HUES48 (cell line): ENCODE results near the gene PDCL2.

Source experiments
- H3K27ac ChIP-seq: one replicate; pipeline ENCODE4 v1.7.0; 2013; ENCODE audit warnings: low read depth, low read length, inconsistent platforms
- H3K27me3 ChIP-seq: 2 replicates; pipeline ENCODE4 v1.6.1; 2013; ENCODE audit warnings: mild to moderate bottlenecking, low read length; ENCODE audit not compliant: control insufficient read depth, insufficient read depth
- H3K36me3 ChIP-seq: 2 replicates; pipeline ENCODE4 v1.6.1; 2013; ENCODE audit warnings: low read length; ENCODE audit not compliant: control insufficient read depth, insufficient read depth
- H3K4me1 ChIP-seq: 2 replicates; pipeline ENCODE4 v1.6.1; 2013; ENCODE audit warnings: mild to moderate bottlenecking, low read length; ENCODE audit not compliant: control insufficient read depth, insufficient read depth
- H3K4me3 ChIP-seq: 2 replicates; pipeline ENCODE4 v1.5.1; 2013; ENCODE audit warnings: mild to moderate bottlenecking, low read depth, low read length
- H3K9ac ChIP-seq: 2 replicates; pipeline ENCODE4 v1.6.1; 2013; ENCODE audit warnings: mild to moderate bottlenecking, low read depth, low read length, moderate library complexity
- H3K9me3 ChIP-seq: 2 replicates; pipeline ENCODE4 v1.6.1; 2013; ENCODE audit warnings: low read length; ENCODE audit not compliant: control insufficient read depth, insufficient read depth

PDCL2 gene

GRCh38 chr4:55540271-55540670, 51.8 kb downstream of the PDCL2 start:
- H3K36me3 ChIP-seq = no peaks in the 10 kb centered on the region
- H3K4me1 ChIP-seq = peaks cover 33% of the 10 kb centered on the region
- H3K9me3 ChIP-seq = no peaks in the 10 kb centered on the region
- no peak overlapping the region for H3K4me3 ChIP-seq
- no peak overlapping the region for H3K27ac ChIP-seq
- no peak overlapping the region for H3K9ac ChIP-seq
- H3K27me3 ChIP-seq = no peaks in the 10 kb centered on the region

- H3K9ac ChIP-seq = no peak overlapping the region
- no peaks in the 10 kb centered on the region for H3K9me3 ChIP-seq
- no peaks in the 10 kb centered on the region for H3K36me3 ChIP-seq
Measured at GRCh38 chr4:55539658-55540057, 52.4 kb downstream of the PDCL2 start.

DNA sequence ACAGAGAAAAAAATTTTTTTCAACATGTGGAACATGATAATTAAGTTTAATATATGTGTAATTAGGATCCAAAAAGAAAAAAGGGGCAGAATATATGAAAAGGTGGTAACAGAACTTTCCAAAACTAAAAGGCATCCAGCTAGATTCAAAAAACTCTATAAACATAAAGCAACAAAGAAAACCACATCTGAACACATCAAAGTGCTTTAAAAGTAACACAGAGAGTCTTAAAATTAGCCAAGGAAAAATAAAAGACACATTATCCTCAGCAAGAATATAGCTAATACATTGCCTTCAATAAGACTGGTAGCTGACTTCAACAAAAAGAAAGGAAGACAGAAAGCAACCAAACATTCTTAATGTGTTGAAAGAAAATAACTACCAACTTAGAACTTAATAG, 53.5 kb downstream of the PDCL2 start:
- Histone ChIP-seq H3K4me3 (no peak overlapping the region), H3K27ac (no peak overlapping the region), H3K27me3 (no peaks in the 10 kb centered on the region), H3K36me3 (no peaks in the 10 kb centered on the region), H3K4me1 (peaks cover 21% of the 10 kb centered on the region; the same call in 1 of the 2 replicates), H3K9me3 (no peaks in the 10 kb centered on the region), H3K9ac (no peak overlapping the region)

More at GRCh38 chr4:55539658-55540057, 52.4 kb downstream of the PDCL2 start:
- no peak overlapping the region for H3K4me3 ChIP-seq
- peaks cover 32% of the 10 kb centered on the region for H3K4me1 ChIP-seq
- no peak overlapping the region for H3K27ac ChIP-seq
- no peaks in the 10 kb centered on the region for H3K27me3 ChIP-seq

GRCh38 chr4:55534306-55534705, 57.7 kb downstream of the PDCL2 start:
- Histone ChIP-seq H3K4me3 (no peak overlapping the region), H3K9me3 (no peaks in the 10 kb centered on the region), H3K36me3 (no peaks in the 10 kb centered on the region), H3K27ac (no peak overlapping the region), H3K27me3 (no peaks in the 10 kb centered on the region), H3K9ac (no peak overlapping the region), H3K4me1 (peaks cover 16% of the 10 kb centered on the region)

GRCh38 chr4:55530691-55531090, 61.4 kb downstream of the PDCL2 start:
- Histone ChIP-seq H3K4me1 (peaks cover 24% of the 10 kb centered on the region), H3K4me3 (no peak overlapping the region), H3K27ac (no peak overlapping the region), H3K36me3 (no peaks in the 10 kb centered on the region), H3K9me3 (no peaks in the 10 kb centered on the region), H3K9ac (no peak overlapping the region), H3K27me3 (no peaks in the 10 kb centered on the region)

GRCh38 chr4:55530167-55530566, 61.9 kb downstream of the PDCL2 start:
- Histone ChIP-seq H3K9ac (no peak overlapping the region), H3K4me3 (no peak overlapping the region), H3K4me1 (peaks cover 24% of the 10 kb centered on the region), H3K9me3 (no peaks in the 10 kb centered on the region), H3K27ac (no peak overlapping the region), H3K27me3 (no peaks in the 10 kb centered on the region), H3K36me3 (no peaks in the 10 kb centered on the region)

DNA sequence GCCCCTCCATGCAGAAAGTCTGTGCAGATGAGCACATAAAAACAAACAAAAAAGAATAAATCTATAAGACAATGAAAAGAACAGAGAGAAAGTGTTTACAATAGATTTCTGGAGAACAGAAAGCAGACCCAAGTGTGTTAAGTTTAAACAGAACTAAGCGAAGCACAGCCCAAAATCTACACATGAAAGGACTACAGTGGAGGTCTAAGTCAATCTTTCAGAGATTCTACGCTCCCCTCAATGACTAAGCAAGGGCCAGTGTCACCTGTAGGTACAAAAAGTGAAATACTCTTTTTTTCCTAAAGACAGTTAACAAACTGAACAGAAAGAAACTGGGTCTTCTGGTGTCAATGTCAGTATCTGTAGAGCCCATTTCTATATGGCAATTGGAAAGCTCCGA, 63.6 kb downstream of the PDCL2 start:
- no peak overlapping the region for H3K9ac ChIP-seq
- H3K27ac ChIP-seq = no peak overlapping the region
- no peaks in the 10 kb centered on the region for H3K9me3 ChIP-seq
- H3K27me3 ChIP-seq = no peaks in the 10 kb centered on the region
- no peak overlapping the region for H3K4me3 ChIP-seq
- peaks cover 24% of the 10 kb centered on the region for H3K4me1 ChIP-seq
- no peaks in the 10 kb centered on the region for H3K36me3 ChIP-seq

- Histone ChIP-seq H3K36me3 (no peaks in the 10 kb centered on the region), H3K4me3 (no peak overlapping the region), H3K27me3 (no peaks in the 10 kb centered on the region), H3K27ac (no peak overlapping the region), H3K9me3 (no peaks in the 10 kb centered on the region), H3K9ac (no peak overlapping the region), H3K4me1 (peaks cover 28% of the 10 kb centered on the region)
Measured at GRCh38 chr4:55524844-55525571, 67.0 kb downstream of the PDCL2 start.

DNA sequence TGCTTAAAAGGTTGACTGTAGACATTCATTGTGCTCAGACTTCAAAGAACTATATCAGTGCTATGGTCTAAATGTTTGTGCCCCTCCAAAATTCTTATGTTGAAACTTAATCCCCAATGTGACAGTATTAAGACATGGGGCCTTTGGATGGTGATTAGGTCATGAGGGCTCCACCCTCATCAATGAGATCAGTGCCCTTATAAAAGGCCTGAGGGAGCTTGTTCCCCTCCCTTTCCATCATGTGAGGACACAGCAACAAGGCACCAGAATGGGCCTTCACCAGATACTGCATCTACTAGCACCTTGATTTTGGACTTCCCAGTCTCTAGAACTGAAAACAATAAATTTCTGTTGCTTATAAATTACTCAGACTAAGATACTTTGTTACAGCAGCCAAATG, 73.6 kb downstream of the PDCL2 start:
- Histone ChIP-seq H3K27me3 (no peaks in the 10 kb centered on the region), H3K4me3 (no peak overlapping the region), H3K9ac (no peak overlapping the region), H3K9me3 (no peaks in the 10 kb centered on the region), H3K27ac (no peak overlapping the region), H3K36me3 (no peaks in the 10 kb centered on the region), H3K4me1 (peaks cover 14% of the 10 kb centered on the region)

DNA sequence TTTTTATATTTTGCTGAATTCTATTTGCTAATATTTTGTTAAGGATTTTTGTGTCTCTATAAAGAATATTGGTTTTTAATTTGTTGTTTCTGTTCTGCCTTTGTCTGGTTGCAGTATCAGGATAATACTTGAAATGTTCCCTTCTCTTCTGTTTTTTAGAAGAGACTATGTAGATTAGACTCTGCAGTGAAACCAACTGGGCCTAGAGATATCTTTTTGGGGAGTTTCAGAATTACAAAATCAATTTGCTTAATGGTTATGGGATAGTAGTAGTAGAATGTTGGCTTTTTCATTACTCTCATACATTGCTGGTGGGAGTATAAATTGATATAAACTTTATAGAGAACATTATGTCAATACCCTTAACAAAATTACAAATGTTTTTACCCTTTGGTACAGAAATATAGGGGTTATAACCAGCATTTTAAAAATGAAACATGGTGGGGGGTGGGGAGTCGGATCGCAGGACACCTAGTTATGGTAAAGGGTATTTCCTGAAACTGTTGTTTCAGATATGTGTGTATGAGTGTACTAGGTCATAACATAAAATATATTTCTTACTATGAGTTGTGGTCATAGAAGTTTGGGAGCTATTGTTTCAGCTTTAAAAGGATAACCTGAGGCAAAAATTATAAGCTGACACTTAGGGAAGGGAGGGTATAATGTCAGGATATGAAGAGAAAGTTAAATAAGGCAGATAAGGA, 74.4 kb downstream of the PDCL2 start:
- Histone ChIP-seq H3K9ac (no peak overlapping the region), H3K4me1 (peaks cover 14% of the 10 kb centered on the region), H3K4me3 (no peak overlapping the region), H3K27ac (no peak overlapping the region), H3K36me3 (no peaks in the 10 kb centered on the region), H3K27me3 (no peaks in the 10 kb centered on the region), H3K9me3 (no peaks in the 10 kb centered on the region)

GRCh38 chr4:55512922-55513571, 79.0 kb downstream of the PDCL2 start:
- Histone ChIP-seq H3K4me3 (no peak overlapping the region), H3K9me3 (no peaks in the 10 kb centered on the region), H3K4me1 (no peaks in the 10 kb centered on the region), H3K27ac (no peak overlapping the region), H3K27me3 (no peaks in the 10 kb centered on the region), H3K9ac (no peak overlapping the region), H3K36me3 (no peaks in the 10 kb centered on the region; the same call in 1 of the 2 replicates)
